ENCODE results near the gene NKAIN2.
"Not testable (repeated sequence)": the region's sequence is repeated elsewhere in the genome, so short reads cannot be mapped to it uniquely, and the experiment has no call there.

Gene NKAIN2

GRCh38 chr6:123895806-123896205, 92.1 kb downstream of the NKAIN2 start:
- H3K4me3 Mint-ChIP-seq = no peak overlapping the region
- no peak overlapping the region for H3K27ac Mint-ChIP-seq
- no peaks in the 10 kb centered on the region for H3K4me1 Mint-ChIP-seq (ENCODE audit: low read depth)
- H3K36me3 Mint-ChIP-seq (ENCODE audit: low read depth) = no peaks in the 10 kb centered on the region
- H3K9me3 Mint-ChIP-seq = no peaks in the 10 kb centered on the region
- no peak for DNase-seq
- no peaks in the 10 kb centered on the region for H3K27me3 Mint-ChIP-seq

GRCh38 chr6:123896869-123897268, 93.2 kb downstream of the NKAIN2 start:
- no peaks in the 10 kb centered on the region for H3K27me3 Mint-ChIP-seq
- H3K4me3 Mint-ChIP-seq = no peak overlapping the region
- H3K9me3 Mint-ChIP-seq = no peaks in the 10 kb centered on the region
- DNase-seq = no peak
- no peak overlapping the region for H3K27ac Mint-ChIP-seq
- no peaks in the 10 kb centered on the region for H3K4me1 Mint-ChIP-seq (ENCODE audit: low read depth)
- H3K36me3 Mint-ChIP-seq (ENCODE audit: low read depth) = no peaks in the 10 kb centered on the region

GRCh38 chr6:123897965-123898364, 94.3 kb downstream of the NKAIN2 start:
- H3K27me3 Mint-ChIP-seq = no peaks in the 10 kb centered on the region
- no peak for DNase-seq
- H3K4me3 Mint-ChIP-seq = no peak overlapping the region
- H3K27ac Mint-ChIP-seq = no peak overlapping the region
- peaks cover 2% of the 10 kb centered on the region for H3K9me3 Mint-ChIP-seq
- no peaks in the 10 kb centered on the region for H3K4me1 Mint-ChIP-seq (ENCODE audit: low read depth)
- H3K36me3 Mint-ChIP-seq (ENCODE audit: low read depth) = no peaks in the 10 kb centered on the region

- DNase-seq = no peak
- H3K9me3 Mint-ChIP-seq = peaks cover 3% of the 10 kb centered on the region
- no peaks in the 10 kb centered on the region for H3K4me1 Mint-ChIP-seq (ENCODE audit: low read depth)
- no peak overlapping the region for H3K4me3 Mint-ChIP-seq
- no peaks in the 10 kb centered on the region for H3K27me3 Mint-ChIP-seq
- no peak overlapping the region for H3K27ac Mint-ChIP-seq
- no peaks in the 10 kb centered on the region for H3K36me3 Mint-ChIP-seq (ENCODE audit: low read depth)
These were observed 95.0 kb downstream of the NKAIN2 start for GRCh38 chr6:123898665-123899064.

DNA sequence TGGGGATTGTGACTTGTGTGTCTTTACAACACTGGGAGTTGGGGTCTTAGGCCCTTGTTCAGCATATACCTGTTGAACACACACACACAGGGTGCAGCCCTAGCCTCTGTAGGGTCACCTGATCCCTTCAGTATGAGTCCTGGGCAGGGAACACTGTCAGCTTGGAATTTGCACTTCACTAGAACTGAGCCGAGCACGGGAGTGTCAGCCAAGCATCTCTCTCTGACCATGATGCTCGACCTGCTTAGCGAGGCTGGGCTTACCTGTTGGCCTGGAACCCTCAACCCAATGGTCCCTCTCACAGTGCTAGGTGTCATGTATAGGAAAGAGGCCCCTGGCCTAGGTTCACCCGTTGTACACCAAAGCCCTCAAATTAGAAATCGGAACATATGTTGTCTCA, 96.1 kb downstream of the NKAIN2 start:
- no peaks in the 10 kb centered on the region for H3K27me3 Mint-ChIP-seq
- DNase-seq = no peak
- no peaks in the 10 kb centered on the region for H3K36me3 Mint-ChIP-seq (ENCODE audit: low read depth)
- no peaks in the 10 kb centered on the region for H3K4me1 Mint-ChIP-seq (ENCODE audit: low read depth)
- H3K9me3 Mint-ChIP-seq = peaks cover 3% of the 10 kb centered on the region
- no peak overlapping the region for H3K27ac Mint-ChIP-seq
- no peak overlapping the region for H3K4me3 Mint-ChIP-seq

DNA sequence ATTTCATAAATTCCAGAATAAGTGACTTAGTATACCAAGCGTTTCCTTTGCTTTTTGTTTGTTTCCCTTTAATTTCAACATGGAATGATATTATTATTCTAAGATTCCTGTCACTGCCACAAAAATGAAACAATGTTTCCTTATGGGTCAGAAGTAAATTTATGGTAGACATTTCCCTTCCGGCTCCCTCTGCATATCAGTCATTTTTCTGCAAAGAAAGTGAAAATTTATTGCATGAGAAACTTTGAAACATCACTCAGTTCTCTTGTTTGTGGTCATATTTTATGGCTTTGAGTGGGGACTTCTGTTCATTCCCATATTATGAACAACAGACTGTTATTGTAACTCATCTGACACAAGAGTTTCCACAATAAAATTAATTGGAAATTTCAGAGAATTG, 97.8 kb downstream of the NKAIN2 start:
- no peak for DNase-seq
- H3K36me3 Mint-ChIP-seq (ENCODE audit: low read depth) = no peaks in the 10 kb centered on the region

DNA sequence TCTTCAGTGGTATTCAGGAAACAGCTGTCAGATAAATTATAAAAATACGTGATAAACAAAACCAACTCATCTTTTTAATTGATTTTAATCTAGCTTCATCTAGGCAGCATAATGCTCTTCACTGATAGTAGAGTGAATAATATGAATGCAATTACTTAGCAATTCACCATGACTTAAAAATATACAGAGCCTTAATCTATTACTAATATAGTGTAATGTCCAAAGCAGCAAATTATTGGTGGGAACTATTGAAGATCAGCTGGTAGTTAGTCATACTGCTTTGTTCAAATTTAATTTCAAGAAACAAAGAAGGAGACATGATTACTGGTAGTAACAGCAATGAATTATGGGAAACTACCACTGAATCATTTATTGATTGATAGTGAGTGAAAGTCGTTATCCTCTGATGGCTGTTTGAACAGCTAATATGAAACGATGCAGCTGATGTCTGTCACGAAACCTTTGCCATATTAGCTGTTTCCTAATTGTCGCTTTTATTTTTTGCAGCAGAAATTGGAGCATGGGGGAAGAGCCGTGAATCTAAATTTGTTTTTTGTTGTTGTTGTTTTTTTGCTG, 99.2 kb downstream of the NKAIN2 start:
- Mint-ChIP-seq H3K9me3 (peaks cover 3% of the 10 kb centered on the region), H3K4me1 (ENCODE audit: low read depth) (no peaks in the 10 kb centered on the region), H3K27me3 (no peaks in the 10 kb centered on the region), H3K36me3 (ENCODE audit: low read depth) (no peaks in the 10 kb centered on the region), H3K4me3 (no peak overlapping the region), H3K27ac (no peak overlapping the region)
- DNase-seq = no peak

More for the DNA sequence above, 97.8 kb downstream of the NKAIN2 start:
- H3K4me1 Mint-ChIP-seq (ENCODE audit: low read depth) = no peaks in the 10 kb centered on the region
- H3K4me3 Mint-ChIP-seq = no peak overlapping the region
- no peaks in the 10 kb centered on the region for H3K27me3 Mint-ChIP-seq
- no peak overlapping the region for H3K27ac Mint-ChIP-seq
- peaks cover 3% of the 10 kb centered on the region for H3K9me3 Mint-ChIP-seq

DNA sequence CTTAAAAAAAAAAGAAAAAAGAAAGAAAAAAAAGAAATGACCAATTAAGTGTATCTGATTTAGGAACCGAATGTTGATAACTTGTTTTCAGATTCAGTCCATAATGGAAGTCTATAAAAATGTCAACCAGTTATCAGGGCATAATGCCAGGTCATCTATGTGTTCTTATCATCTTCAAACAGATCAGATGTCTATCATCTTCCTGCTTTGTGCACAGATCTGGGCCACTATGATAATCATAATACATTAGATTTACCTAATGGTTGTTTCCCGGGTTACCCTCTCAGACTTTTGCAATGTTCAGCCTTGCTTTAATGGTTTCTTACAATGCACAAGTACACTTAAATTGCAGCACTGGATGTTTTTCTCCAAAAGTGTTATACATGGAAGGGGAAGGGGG, 100.6 kb downstream of the NKAIN2 start:
- Mint-ChIP-seq H3K27ac (no peak overlapping the region), H3K36me3 (ENCODE audit: low read depth) (no peaks in the 10 kb centered on the region), H3K4me3 (no peak overlapping the region)

GRCh38 chr6:123908797-123909196, 105.1 kb downstream of the NKAIN2 start:
- H3K27me3 Mint-ChIP-seq = no peaks in the 10 kb centered on the region
- no peaks in the 10 kb centered on the region for H3K4me1 Mint-ChIP-seq (ENCODE audit: low read depth)
- no peak overlapping the region for H3K27ac Mint-ChIP-seq
- no peaks in the 10 kb centered on the region for H3K9me3 Mint-ChIP-seq
- no peak overlapping the region for H3K4me3 Mint-ChIP-seq
- no peaks in the 10 kb centered on the region for H3K36me3 Mint-ChIP-seq (ENCODE audit: low read depth)
- no peak for DNase-seq

More for the DNA sequence above, 100.6 kb downstream of the NKAIN2 start:
- no peak for DNase-seq
- H3K9me3 Mint-ChIP-seq = peaks cover 3% of the 10 kb centered on the region
- H3K27me3 Mint-ChIP-seq = no peaks in the 10 kb centered on the region
- H3K4me1 Mint-ChIP-seq (ENCODE audit: low read depth) = no peaks in the 10 kb centered on the region

GRCh38 chr6:123909989-123910388, 106.3 kb downstream of the NKAIN2 start:
- Mint-ChIP-seq H3K9me3 (no peaks in the 10 kb centered on the region), H3K27ac (no peak overlapping the region), H3K4me3 (no peak overlapping the region), H3K27me3 (no peaks in the 10 kb centered on the region), H3K36me3 (ENCODE audit: low read depth) (no peaks in the 10 kb centered on the region), H3K4me1 (ENCODE audit: low read depth) (no peaks in the 10 kb centered on the region)
- DNase-seq = no peak

DNA sequence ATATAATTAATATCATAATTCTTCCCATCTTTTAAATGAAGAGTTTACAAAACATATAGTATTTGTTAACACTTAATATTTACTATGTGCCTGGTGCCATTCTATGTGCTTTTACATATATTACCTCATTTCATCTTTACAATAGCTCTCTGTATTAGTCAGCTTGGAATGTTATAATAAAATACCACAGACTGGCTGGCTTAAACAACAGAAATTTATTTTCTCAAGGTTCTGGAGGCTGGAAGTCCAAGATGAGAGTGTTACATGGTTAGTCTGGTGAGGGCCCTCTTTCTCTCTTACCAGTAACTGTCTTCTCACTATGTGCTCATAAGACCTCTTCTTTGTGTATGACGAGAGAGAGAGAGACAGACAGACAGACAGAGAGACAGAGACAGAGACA, 110.2 kb downstream of the NKAIN2 start:
- no peak for DNase-seq
- Mint-ChIP-seq H3K27ac (no peak overlapping the region), H3K4me1 (ENCODE audit: low read depth) (no peaks in the 10 kb centered on the region), H3K4me3 (no peak overlapping the region), H3K27me3 (no peaks in the 10 kb centered on the region), H3K36me3 (ENCODE audit: low read depth) (no peaks in the 10 kb centered on the region), H3K9me3 (peaks cover 5% of the 10 kb centered on the region)

DNA sequence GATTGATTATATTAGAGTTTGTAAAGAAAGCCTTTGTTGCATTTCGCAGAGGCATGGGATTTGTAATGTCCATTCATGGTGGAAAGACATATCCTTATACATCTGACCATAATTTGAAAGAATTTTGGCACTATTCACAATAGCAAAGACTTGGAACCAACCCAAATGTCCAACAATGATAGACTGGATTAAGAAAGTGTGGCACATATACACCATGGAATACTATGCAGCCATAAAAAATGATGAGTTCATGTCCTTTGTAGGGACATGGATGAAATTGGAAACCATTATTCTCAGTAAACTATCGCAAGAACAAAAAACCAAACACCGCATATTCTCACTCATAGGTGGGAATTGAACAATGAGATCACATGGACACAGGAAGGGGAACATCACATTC, 119.7 kb downstream of the NKAIN2 start:
- not testable (repeated sequence) for H3K4me1 Mint-ChIP-seq (ENCODE audit: low read depth); H3K9me3 Mint-ChIP-seq; H3K36me3 Mint-ChIP-seq (ENCODE audit: low read depth); H3K27me3 Mint-ChIP-seq; H3K27ac Mint-ChIP-seq; H3K4me3 Mint-ChIP-seq; DNase-seq

DNA sequence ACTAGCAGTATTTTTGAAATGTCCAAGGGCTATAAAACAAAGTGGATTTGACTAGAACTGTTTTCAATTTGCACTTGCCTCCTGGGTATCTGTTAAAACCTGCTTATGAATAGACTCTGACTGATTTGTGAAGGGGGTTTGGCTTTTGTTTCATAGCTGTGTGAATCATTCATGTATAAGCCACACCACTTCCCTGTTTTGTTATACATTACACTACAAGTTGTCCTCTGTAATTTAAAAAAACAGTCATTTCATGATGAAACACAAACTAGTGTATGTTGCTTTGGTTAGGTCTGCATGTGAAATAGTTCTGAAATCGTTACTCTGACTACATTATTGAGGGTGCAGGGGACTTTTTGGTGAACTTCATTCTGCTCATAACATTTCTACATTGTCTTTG, 121.7 kb downstream of the NKAIN2 start:
- Mint-ChIP-seq H3K9me3 (no peaks in the 10 kb centered on the region), H3K4me3 (no peak overlapping the region), H3K27me3 (no peaks in the 10 kb centered on the region), H3K27ac (no peak overlapping the region), H3K36me3 (ENCODE audit: low read depth) (no peaks in the 10 kb centered on the region), H3K4me1 (ENCODE audit: low read depth) (no peaks in the 10 kb centered on the region)
- no peak for DNase-seq

GRCh38 chr6:123925842-123926399, 122.3 kb downstream of the NKAIN2 start:
- Mint-ChIP-seq H3K4me3 (no peak overlapping the region), H3K27ac (no peak overlapping the region), H3K9me3 (no peaks in the 10 kb centered on the region), H3K4me1 (ENCODE audit: low read depth) (no peaks in the 10 kb centered on the region), H3K27me3 (no peaks in the 10 kb centered on the region), H3K36me3 (ENCODE audit: low read depth) (no peaks in the 10 kb centered on the region)
- no peak for DNase-seq

GRCh38 chr6:123928529-123928928, 124.9 kb downstream of the NKAIN2 start:
- H3K9me3 Mint-ChIP-seq = no peaks in the 10 kb centered on the region
- H3K36me3 Mint-ChIP-seq (ENCODE audit: low read depth) = no peaks in the 10 kb centered on the region
- no peaks in the 10 kb centered on the region for H3K27me3 Mint-ChIP-seq
- no peak for DNase-seq
- H3K4me1 Mint-ChIP-seq (ENCODE audit: low read depth) = no peaks in the 10 kb centered on the region
- no peak overlapping the region for H3K27ac Mint-ChIP-seq
- no peak overlapping the region for H3K4me3 Mint-ChIP-seq

GRCh38 chr6:123931928-123932327, 128.3 kb downstream of the NKAIN2 start:
- no peaks in the 10 kb centered on the region for H3K27me3 Mint-ChIP-seq

More at GRCh38 chr6:123931928-123932327, 128.3 kb downstream of the NKAIN2 start:
- Mint-ChIP-seq H3K4me3 (no peak overlapping the region), H3K36me3 (ENCODE audit: low read depth) (no peaks in the 10 kb centered on the region), H3K4me1 (ENCODE audit: low read depth) (no peaks in the 10 kb centered on the region), H3K9me3 (peaks cover 3% of the 10 kb centered on the region), H3K27ac (no peak overlapping the region)
- no peak for DNase-seq
